ENCODE results near the gene TAOK3.
"Not testable (repeated sequence)": the region's sequence is repeated elsewhere in the genome, so short reads cannot be mapped to it uniquely, and the experiment has no call there.

TAOK3 gene

DNA sequence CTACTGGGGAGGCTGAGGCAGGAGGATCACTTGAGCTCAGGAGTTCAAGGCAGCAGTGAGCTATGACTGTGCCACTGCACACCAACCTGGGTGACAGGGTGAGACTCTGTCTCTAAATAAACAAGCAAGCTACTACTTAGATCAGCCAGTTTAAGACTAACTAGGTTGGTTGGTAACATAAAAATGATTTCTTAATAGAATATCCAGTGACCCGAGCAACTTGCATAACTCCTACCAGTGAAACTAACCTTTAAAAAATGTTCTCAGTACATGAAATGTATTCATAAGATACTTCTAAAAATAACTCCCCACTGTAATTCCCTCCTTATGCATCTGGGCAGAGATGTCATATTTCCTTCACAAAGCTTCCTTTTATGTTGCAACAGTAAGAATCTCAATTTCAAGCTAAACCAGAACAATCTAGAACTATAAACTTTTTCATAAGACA, 15.9 kb downstream of the TAOK3 start:
- POLR2A ChIA-PET: interaction anchor here (0.7 to 1.4 kb wide), 2 partner anchors 16 to 151 kb away, joined by 3 to 10 read pairs; partner anchors contain the start of gene TAOK3
- CTCF ChIA-PET: interaction anchor here (1.0 to 6.4 kb wide), 9 partner anchors 9 to 68 kb away, joined by 3 to 71 read pairs (median 5); partner anchors contain the start of gene SUDS3
- TF ChIP-seq, protein P1, sequence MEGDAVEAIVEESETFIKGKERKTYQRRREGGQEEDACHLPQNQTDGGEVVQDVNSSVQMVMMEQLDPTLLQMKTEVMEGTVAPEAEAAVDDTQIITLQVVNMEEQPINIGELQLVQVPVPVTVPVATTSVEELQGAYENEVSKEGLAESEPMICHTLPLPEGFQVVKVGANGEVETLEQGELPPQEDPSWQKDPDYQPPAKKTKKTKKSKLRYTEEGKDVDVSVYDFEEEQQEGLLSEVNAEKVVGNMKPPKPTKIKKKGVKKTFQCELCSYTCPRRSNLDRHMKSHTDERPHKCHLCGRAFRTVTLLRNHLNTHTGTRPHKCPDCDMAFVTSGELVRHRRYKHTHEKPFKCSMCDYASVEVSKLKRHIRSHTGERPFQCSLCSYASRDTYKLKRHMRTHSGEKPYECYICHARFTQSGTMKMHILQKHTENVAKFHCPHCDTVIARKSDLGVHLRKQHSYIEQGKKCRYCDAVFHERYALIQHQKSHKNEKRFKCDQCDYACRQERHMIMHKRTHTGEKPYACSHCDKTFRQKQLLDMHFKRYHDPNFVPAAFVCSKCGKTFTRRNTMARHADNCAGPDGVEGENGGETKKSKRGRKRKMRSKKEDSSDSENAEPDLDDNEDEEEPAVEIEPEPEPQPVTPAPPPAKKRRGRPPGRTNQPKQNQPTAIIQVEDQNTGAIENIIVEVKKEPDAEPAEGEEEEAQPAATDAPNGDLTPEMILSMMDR (IDR thresholded peaks at IDR 0.05; ENCODE audit: control extremely low read depth, extremely low read depth, low read depth, missing control alignments): no peak
- DNase-seq (ENCODE audit: extremely low spot score): peak; percentile 23

DNA sequence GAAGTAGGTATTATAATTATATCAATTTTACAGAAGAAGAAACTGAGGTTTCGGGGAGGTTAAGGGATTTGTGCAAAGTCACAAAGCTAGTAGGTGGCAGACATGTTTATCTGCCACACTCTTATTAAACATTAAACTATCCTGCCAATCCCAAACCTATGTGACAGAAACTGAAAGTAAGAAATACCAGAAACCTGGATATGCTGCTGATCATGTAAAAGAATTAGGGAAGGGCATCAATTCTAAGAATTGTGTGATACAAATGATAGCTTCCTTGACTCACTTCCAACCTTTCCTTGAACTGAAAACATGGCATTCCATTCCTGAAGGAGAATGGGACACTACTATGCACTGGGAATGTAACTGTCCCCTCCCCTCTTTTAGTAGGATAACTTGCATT, 16.9 kb downstream of the TAOK3 start:
- TF ChIP-seq, protein P1 (IDR thresholded peaks at IDR 0.05; ENCODE audit: control extremely low read depth, extremely low read depth, low read depth, missing control alignments): no peak
- ChIA-PET CTCF (interaction anchor here (1.0 to 6.4 kb wide), 6 partner anchors 8 to 72 kb away, joined by 3 to 71 read pairs (median 7); partner anchors contain the start of gene SUDS3), POLR2A (interaction anchor here (0.7 kb wide), 3 partner anchors 15 to 150 kb away, joined by 3 to 7 read pairs (median 4); no protein-coding TSS in a partner anchor)
- no peak for DNase-seq (ENCODE audit: extremely low spot score)

DNA sequence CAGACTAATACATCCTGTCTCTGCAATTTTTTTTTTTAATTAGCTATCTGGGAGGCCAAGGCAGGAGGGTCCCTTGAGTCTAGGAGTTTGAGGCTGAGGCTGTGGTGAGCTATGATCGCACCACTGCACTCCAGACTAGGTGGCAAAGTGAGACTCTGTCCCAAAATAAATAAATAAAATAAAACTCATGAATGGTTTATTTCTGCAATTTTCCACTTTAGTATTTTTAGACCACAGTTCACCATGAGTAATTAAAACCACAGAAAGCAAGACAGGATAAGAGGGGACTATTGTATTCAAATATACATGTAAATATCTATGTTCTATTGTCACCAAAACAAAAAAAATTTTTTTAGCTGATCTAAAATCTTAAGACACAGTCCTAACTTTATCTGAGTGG, 17.8 kb downstream of the TAOK3 start:
- no peak for DNase-seq (ENCODE audit: extremely low spot score)
- CTCF ChIA-PET: interaction anchor here (0.7 to 5.8 kb wide), 9 partner anchors 7 to 174 kb away, joined by 3 to 47 read pairs (median 4); partner anchors contain the start of gene SUDS3
- TF ChIP-seq, protein P1 (IDR thresholded peaks at IDR 0.05; ENCODE audit: control extremely low read depth, extremely low read depth, low read depth, missing control alignments): no peak
- POLR2A ChIA-PET: no interaction called here

DNA sequence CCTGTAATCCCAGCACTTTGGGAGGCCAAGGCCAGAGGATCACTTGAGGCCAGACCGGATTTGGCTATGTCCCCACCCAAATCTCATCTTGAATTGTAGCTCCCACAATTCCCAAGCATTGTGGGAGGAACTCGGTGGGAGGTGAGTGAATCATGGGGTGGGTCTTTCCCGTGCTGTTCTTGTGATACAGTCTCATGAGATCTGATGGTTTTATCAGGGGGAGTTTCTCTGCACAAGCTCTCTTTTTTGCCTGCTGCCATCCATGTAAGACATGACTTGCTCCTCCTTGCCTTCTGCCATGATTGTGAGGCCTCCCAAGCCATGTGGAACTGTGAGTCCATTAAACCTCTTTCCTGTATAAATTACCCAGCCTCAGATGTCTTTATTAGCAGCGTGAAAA, 18.2 kb downstream of the TAOK3 start:
- DNase-seq (ENCODE audit: extremely low spot score); POLR2A ChIA-PET: not testable (repeated sequence)
- CTCF ChIA-PET: interaction anchor here (0.7 to 5.8 kb wide), 9 partner anchors 7 to 174 kb away, joined by 3 to 47 read pairs (median 4); partner anchors contain the start of gene SUDS3

DNA sequence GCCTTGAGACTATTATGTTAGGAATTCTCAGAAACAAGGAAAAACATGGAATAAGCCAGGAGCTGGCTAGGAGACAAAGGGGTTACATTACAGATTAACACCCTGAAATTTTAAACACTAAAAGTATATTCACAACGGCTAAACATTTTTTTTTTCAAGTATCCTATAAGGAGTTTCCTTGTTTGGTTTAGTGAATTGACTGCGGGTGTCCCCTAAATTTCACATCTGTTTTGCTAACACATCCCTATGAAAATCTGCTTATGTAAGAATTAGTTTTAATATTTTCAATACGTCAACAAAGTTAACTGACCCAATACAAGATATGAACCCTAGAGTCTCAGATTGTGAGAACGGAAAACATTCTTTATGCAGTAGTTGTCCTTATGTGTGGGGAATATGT, 19.0 kb downstream of the TAOK3 start:
- POLR2A ChIA-PET: no interaction called here
- TF ChIP-seq, protein P1 (IDR thresholded peaks at IDR 0.05; ENCODE audit: control extremely low read depth, extremely low read depth, low read depth, missing control alignments): no peak
- no peak for DNase-seq (ENCODE audit: extremely low spot score)
- CTCF ChIA-PET: interaction anchor here (1.0 to 1.8 kb wide), 4 partner anchors 12 to 169 kb away, joined by 4 to 10 read pairs (median 6); partner anchors contain the start of gene SUDS3

DNA sequence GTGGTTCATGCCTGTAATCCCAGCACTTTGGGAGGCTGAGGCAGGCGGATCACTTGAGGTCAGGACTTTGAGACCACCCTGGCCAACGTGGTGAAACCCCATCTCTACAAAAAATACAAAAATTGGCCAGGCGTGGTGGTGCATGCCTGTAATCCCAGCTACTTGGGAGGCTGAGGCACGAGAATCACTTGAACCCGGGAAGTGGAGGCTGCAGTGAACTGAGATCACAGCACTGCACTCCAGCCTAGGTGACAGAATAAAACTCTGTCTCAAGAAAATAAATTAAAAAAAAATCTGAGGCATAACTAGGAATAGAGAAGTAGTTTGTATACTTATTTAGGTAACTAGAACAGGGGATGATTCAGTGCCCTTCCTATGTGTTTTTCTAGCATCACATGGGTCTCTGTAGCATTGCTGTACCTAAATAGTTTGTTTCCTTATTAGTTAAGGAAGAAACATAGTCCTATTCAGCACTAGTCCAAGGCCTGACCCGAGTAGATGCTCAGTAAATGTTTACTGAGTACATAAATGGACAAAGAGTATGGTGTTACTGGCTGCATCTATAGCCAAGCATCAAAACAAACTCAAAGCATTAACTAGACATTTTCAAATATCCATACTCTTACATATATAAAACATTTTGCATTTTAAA, 21.7 kb downstream of the TAOK3 start:
- CTCF ChIA-PET: interaction anchor here (1.4 to 2.5 kb wide), 2 partner anchors 15 to 25 kb away, joined by 4 to 8 read pairs; partner anchors contain the start of gene SUDS3
- POLR2A ChIA-PET: no interaction called here
- TF ChIP-seq, protein P1 (IDR thresholded peaks at IDR 0.05; ENCODE audit: control extremely low read depth, extremely low read depth, low read depth, missing control alignments): no peak
- DNase-seq (ENCODE audit: extremely low spot score): no peak

DNA sequence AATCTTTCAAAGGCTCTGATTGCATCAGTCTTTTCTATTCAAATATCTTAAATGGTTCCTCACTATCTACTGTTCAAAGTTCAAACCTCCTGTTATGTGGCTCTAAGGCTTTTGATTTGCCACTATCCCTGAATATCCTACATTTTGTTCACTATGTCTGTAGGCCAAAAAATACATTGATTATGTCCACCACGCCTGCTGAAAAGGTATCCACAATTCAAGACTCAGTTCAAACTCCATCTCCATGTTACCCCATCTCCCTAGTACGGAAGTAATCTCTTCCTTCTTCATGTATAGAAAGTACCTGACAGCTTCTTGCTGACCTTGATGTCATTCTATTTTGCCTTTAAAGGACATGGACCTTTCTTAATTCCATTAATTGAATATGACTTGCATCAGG, 24.8 kb downstream of the TAOK3 start:
- TF ChIP-seq, protein P1 (IDR thresholded peaks at IDR 0.05; ENCODE audit: control extremely low read depth, extremely low read depth, low read depth, missing control alignments): no peak
- POLR2A ChIA-PET: interaction anchor here (0.6 kb wide), 1 partner anchor 26 kb away, joined by 3 read pairs; no protein-coding TSS in a partner anchor
- CTCF ChIA-PET: interaction anchor here (0.9 to 6.0 kb wide), 4 partner anchors 9 to 227 kb away, joined by 3 to 47 read pairs (median 3); no protein-coding TSS in a partner anchor
- DNase-seq (ENCODE audit: extremely low spot score): no peak

All from GM10248 (cell line).